Esophagus muscularis mucosa (tissue), 4 donors: ENCODE measurements around the gene RUNX3. TPM values are rescaled to one million over a fixed set of nuclear protein-coding genes. Genes with fewer than 3 reads are reported as not detected.

Source experiments
- DNase-seq: peaks from one replicate; pipeline ENCODE4 v3.0.0-alpha.2; 2017; ENCODE audit errors: extremely low spot score
- H3K27ac ChIP-seq, 4 donors: fragments of 200-600 bp; sonication (generic); replicated peaks in 1 of 4; 1 replicate in 3 of 4; 2 replicates in 1 of 4; pipeline ENCODE4 v1.5.1; 2016 to 2019; ENCODE audit warnings: mild to moderate bottlenecking in 1 of 4
- H3K27me3 ChIP-seq, 4 donors: fragments of 200-600 bp; sonication (generic); one replicate each; pipeline versions ENCODE4 v1.5.1 to v1.6.0; 2016 to 2019
- H3K36me3 ChIP-seq, 4 donors: fragments of 200-600 bp; sonication (generic); one replicate each; pipeline ENCODE4 v1.5.1; 2016 to 2019
- H3K4me1 ChIP-seq, 4 donors: fragments of 200-600 bp; sonication (generic); one replicate each; pipeline ENCODE4 v1.5.1; 2016 to 2019
- H3K4me3 ChIP-seq, 4 donors: fragments of 200-600 bp; sonication (generic); 1 replicate in 2 of 4; 2 replicates in 2 of 4; pipeline ENCODE4 v1.5.1; 2016 to 2019; ENCODE audit warnings: mild to moderate bottlenecking in 4 of 4, moderate library complexity in 1 of 4
- H3K9me3 ChIP-seq, 4 donors: fragments of 200-600 bp; sonication (generic); 1 replicate in 3 of 4; 2 replicates in 1 of 4; pipeline ENCODE4 v1.5.1; 2016 to 2019
- CTCF ChIP-seq, 3 experiments: fragments of 200-600 bp in 2 of 3; fragments of 450-650 bp in 1 of 3; sonication (generic) in 2 of 3; IDR thresholded peaks; one replicate each; pipeline ENCODE4 v1.5.1; 2017 to 2019; ENCODE audit warnings: antibody characterized with exemption in 3 of 3, mild to moderate bottlenecking in 2 of 3, moderate library complexity in 1 of 3
- EP300 ChIP-seq: sonication (generic); formaldehyde crosslinking; IDR thresholded peaks from one replicate; pipeline ENCODE4 v1.6.1; 2017; ENCODE audit warnings: antibody characterized with exemption
- POLR2A ChIP-seq: fragments of 450-650 bp; IDR thresholded peaks from one replicate; pipeline ENCODE4 v1.6.1; 2017; ENCODE audit warnings: antibody characterized with exemption, moderate library complexity, mild to moderate bottlenecking, low read depth
- POLR2AphosphoS5 ChIP-seq, 2 donors: sonication (generic); formaldehyde crosslinking; IDR thresholded peaks; one replicate each; pipeline ENCODE4 v1.6.1; 2017; ENCODE audit warnings: antibody characterized with exemption in 2 of 2
- WGBS: methylation state at CpG from one replicate; pipeline ENCODE4 v1.1.5; 2018; 5-methylcytosine and 5-hydroxymethylcytosine counted together
- intact Hi-C: fragments of 100-400 bp; cut with DNase I; formaldehyde crosslinking; loops from one replicate; pipeline ENCODE4 v1.15.1; 2023
- small RNA-seq, 3 donors: library from RNA; depleted of rRNA; stranded (forward); fragments of <200 nt; gene quantifications; one replicate each; pipeline ENCODE3, GENCODE V24; 2016
- total RNA-seq, 4 donors: library from RNA; depleted of rRNA; stranded (reverse); fragments of >200 nt; gene quantifications; one replicate each; pipeline versions ENCODE4 v1.1.0 to v1.2.1, GENCODE V29; 2016

Gene RUNX3
- total RNA-seq, 4 donors from 2014 or later = 0.91 to 4.4 (median 2.3) TPM

- H3K4me1 ChIP-seq = peaks cover 2 to 10% (median 7%) of the 10 kb centered on the region in 4 donors
- TF ChIP-seq CTCF (IDR thresholded peaks at IDR 0.05) (no peak), POLR2A (no peak)
- no peak for DNase-seq
- H3K27me3 ChIP-seq = peaks cover 0 to 4% (median 0%) of the 10 kb centered on the region in 4 donors
- no peak overlapping the region for H3K27ac ChIP-seq
- no peaks in the 10 kb centered on the region for H3K9me3 ChIP-seq
- WGBS = 69% methylated on average over 6 of the region's 6 CpGs
- H3K36me3 ChIP-seq = no peaks in the 10 kb centered on the region
- intact Hi-C loops = no loop called here
- H3K4me3 ChIP-seq = no peak overlapping the region
Measured at GRCh38 chr1:24853649-24854048, 76.4 kb downstream of the RUNX3 start.

GRCh38 chr1:24850328-24850920 is 79.7 kb downstream of the RUNX3 start:
- 62% methylated on average over 6 of the region's 6 CpGs for WGBS
- Histone ChIP-seq H3K4me3 (no peak overlapping the region), H3K27ac (no peak overlapping the region), H3K36me3 (peaks cover 0 to 11% (median 3%) of the 10 kb centered on the region in 4 donors), H3K4me1 (peaks cover 7 to 25% (median 20%) of the 10 kb centered on the region in 4 donors), H3K9me3 (no peaks in the 10 kb centered on the region), H3K27me3 (no peaks in the 10 kb centered on the region)
- DNase-seq = no peak
- TF ChIP-seq EP300 (no peak), CTCF (IDR thresholded peaks at IDR 0.05) (no peak), POLR2A (no peak), POLR2AphosphoS5 (IDR thresholded peaks at IDR 0.05) (no peak)
- intact Hi-C loops = no loop called here

- 53% methylated on average over 9 of the region's 9 CpGs for WGBS
- no peak for DNase-seq
- intact Hi-C loops = loop anchor here (5.0 kb wide), 2 partner anchors 253 to 358 kb away; no protein-coding TSS in a partner anchor
Measured at GRCh38 chr1:24849672-24850295, 80.3 kb downstream of the RUNX3 start.

More at GRCh38 chr1:24849672-24850295, 80.3 kb downstream of the RUNX3 start:
- Histone ChIP-seq H3K27ac (no peak overlapping the region), H3K36me3 (peaks cover 0 to 17% (median 5%) of the 10 kb centered on the region in 4 donors), H3K9me3 (no peaks in the 10 kb centered on the region), H3K27me3 (no peaks in the 10 kb centered on the region), H3K4me1 (peaks cover 7 to 25% (median 20%) of the 10 kb centered on the region in 4 donors), H3K4me3 (no peak overlapping the region)
- TF ChIP-seq POLR2AphosphoS5 (IDR thresholded peaks at IDR 0.05) (no peak), CTCF (IDR thresholded peaks at IDR 0.05) (peak in 1 of 3 experiments; percentile 17)

Small RNA genes lying within 50 kb of the gene (small RNA-seq; reads per million reads assigned to genes)
- gene MIR6731 = 0 reads per million in 3 donors

Other genes with a start within 250 kb of the RUNX3 start
- gene CLIC4, start 184.8 kb downstream of the RUNX3 start, total RNA-seq = 100 to 1,000 TPM; 375 to 606 (median 595) TPM